Left ventricle myocardium inferior (tissue), 1 donor: Measurements from ENCODE around the gene PES1. TPM values are rescaled to one million over a fixed set of nuclear protein-coding genes. Genes with fewer than 3 reads are reported as not detected.
A peak's percentile ranks its signal among the peaks of the same experiment; 100 is the strongest.

Experiments used
- DNase-seq: peaks from one replicate; pipeline ENCODE4 v3.0.0-alpha.2; 2020
- H3K27ac ChIP-seq: fragments of 200-600 bp; replicated peaks from 2 replicates; pipeline ENCODE4 v1.8.0; 2021
- H3K27me3 ChIP-seq: fragments of 200-600 bp; 2 replicates; pipeline ENCODE4 v1.8.0; 2021; ENCODE audit warnings: low read depth
- H3K36me3 ChIP-seq: fragments of 200-600 bp; 2 replicates; pipeline ENCODE4 v1.8.0; 2021
- H3K4me1 ChIP-seq: fragments of 200-600 bp; 2 replicates; pipeline ENCODE4 v1.8.0; 2021
- H3K4me3 ChIP-seq: fragments of 200-600 bp; 2 replicates; pipeline ENCODE4 v1.8.0; 2021; ENCODE audit warnings: mild to moderate bottlenecking, moderate library complexity
- H3K9me3 ChIP-seq: fragments of 200-600 bp; replicated peaks from 2 replicates; pipeline ENCODE4 v1.8.0; 2021
- intact Hi-C: fragments of 100-400 bp; cut with micrococcal nuclease; formaldehyde crosslinking; loops from one replicate; pipeline ENCODE4 v1.11.0; 2022
- total RNA-seq: library from RNA; stranded (reverse); fragmentation: NEBNext Ultra II Directional; extraction: Animal tissue kit (Norgen Biotek cat#: 25700); gene quantifications from one replicate; pipeline ENCODE4 v1.2.1, GENCODE V29; 2021
- TF ChIP-seq, protein P1 (sequence below): fragments of 200-600 bp; IDR thresholded peaks from 2 replicates; pipeline ENCODE4 v1.8.0; 2021; ENCODE audit warnings: antibody characterized with exemption, mild to moderate bottlenecking, borderline replicate concordance
- donor health status: DM: no; HTN: yes; CAD: no; lungs with severe emphysema.

Gene PES1
- total RNA-seq, 1 donor from 2014 or later, result 23.1 TPM

DNA sequence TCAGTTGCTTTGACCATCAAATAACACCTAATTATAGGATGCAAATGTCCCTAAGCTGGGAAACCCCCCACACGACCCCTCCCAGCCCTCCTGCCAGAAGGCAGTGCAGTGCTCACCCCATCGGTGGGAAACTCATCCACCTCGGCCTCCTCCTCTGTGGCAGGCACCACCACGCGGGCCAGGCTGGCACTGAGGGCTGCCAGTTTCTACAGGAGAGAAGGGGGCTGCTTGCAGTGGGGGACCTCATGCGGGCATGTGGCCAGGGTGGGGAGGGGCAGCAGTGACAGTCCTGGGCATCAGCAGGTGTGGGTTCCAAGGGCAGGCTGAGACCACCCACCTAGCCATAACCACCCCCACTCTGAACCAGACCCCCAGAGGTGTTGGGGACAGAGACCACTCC, 10.8 kb downstream of the PES1 start:
- peaks cover 100% of the 10 kb centered on the region for H3K36me3 ChIP-seq
- no peak for DNase-seq
- no peaks in the 10 kb centered on the region for H3K27me3 ChIP-seq
- no peaks in the 10 kb centered on the region for H3K9me3 ChIP-seq
- intact Hi-C loops, result no loop called here
- TF ChIP-seq, protein P1, sequence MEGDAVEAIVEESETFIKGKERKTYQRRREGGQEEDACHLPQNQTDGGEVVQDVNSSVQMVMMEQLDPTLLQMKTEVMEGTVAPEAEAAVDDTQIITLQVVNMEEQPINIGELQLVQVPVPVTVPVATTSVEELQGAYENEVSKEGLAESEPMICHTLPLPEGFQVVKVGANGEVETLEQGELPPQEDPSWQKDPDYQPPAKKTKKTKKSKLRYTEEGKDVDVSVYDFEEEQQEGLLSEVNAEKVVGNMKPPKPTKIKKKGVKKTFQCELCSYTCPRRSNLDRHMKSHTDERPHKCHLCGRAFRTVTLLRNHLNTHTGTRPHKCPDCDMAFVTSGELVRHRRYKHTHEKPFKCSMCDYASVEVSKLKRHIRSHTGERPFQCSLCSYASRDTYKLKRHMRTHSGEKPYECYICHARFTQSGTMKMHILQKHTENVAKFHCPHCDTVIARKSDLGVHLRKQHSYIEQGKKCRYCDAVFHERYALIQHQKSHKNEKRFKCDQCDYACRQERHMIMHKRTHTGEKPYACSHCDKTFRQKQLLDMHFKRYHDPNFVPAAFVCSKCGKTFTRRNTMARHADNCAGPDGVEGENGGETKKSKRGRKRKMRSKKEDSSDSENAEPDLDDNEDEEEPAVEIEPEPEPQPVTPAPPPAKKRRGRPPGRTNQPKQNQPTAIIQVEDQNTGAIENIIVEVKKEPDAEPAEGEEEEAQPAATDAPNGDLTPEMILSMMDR, result no peak
- H3K4me3 ChIP-seq, result no peak overlapping the region
- peaks cover 5% of the 10 kb centered on the region for H3K4me1 ChIP-seq
- no peak overlapping the region for H3K27ac ChIP-seq

DNA sequence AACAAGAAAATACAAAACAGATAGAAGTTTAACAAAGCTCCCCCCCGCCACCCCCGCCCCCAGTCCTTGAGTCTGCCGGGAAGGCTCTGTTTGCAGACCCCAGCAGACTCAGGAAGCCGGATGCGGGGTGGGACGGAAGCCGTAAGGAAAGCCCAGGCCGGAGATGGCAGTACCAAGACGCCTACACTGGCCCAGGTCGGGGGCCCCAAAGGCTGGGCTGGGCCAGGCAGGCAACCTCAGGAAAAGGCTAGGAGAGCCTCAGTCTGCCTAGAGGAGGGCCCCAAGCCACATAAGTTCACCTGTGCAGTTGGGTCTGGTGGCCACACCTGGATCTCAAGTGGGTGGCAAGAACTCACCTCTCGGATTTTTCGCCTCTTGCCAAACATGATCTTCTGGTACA, 13.2 kb downstream of the PES1 start:
- DNase-seq, result no peak
- peaks cover 18% of the 10 kb centered on the region for H3K4me1 ChIP-seq
- no peaks in the 10 kb centered on the region for H3K9me3 ChIP-seq
- TF ChIP-seq, protein P1, result no peak
- H3K27me3 ChIP-seq, result peaks cover 20% of the 10 kb centered on the region
- intact Hi-C loops, result no loop called here
- no peak overlapping the region for H3K4me3 ChIP-seq
- no peak overlapping the region for H3K27ac ChIP-seq
- H3K36me3 ChIP-seq, result peaks cover 80% of the 10 kb centered on the region

- TF ChIP-seq, protein P1, result no peak
- DNase-seq, result no peak
- peaks cover 18% of the 10 kb centered on the region for H3K4me1 ChIP-seq
- intact Hi-C loops, result no loop called here
- peaks cover 40% of the 10 kb centered on the region for H3K27me3 ChIP-seq
- no peaks in the 10 kb centered on the region for H3K9me3 ChIP-seq
- H3K4me3 ChIP-seq, result no peak overlapping the region
- H3K27ac ChIP-seq, result no peak overlapping the region
- peaks cover 54% of the 10 kb centered on the region for H3K36me3 ChIP-seq
Measured at GRCh38 chr22:30575859-30576258, 15.9 kb downstream of the PES1 start.

- H3K4me3 ChIP-seq, result peak overlapping the region; percentile 32
- TF ChIP-seq, protein P1, result no peak
- peaks cover 44% of the 10 kb centered on the region for H3K27me3 ChIP-seq
- intact Hi-C loops, result no loop called here
- peak; percentile 30 for DNase-seq
- no peaks in the 10 kb centered on the region for H3K9me3 ChIP-seq
- H3K27ac ChIP-seq, result peak overlapping the region; percentile 33
- peaks cover 18% of the 10 kb centered on the region for H3K4me1 ChIP-seq
- peaks cover 47% of the 10 kb centered on the region for H3K36me3 ChIP-seq
Measured at GRCh38 chr22:30574997-30575671, 16.6 kb downstream of the PES1 start.

DNA sequence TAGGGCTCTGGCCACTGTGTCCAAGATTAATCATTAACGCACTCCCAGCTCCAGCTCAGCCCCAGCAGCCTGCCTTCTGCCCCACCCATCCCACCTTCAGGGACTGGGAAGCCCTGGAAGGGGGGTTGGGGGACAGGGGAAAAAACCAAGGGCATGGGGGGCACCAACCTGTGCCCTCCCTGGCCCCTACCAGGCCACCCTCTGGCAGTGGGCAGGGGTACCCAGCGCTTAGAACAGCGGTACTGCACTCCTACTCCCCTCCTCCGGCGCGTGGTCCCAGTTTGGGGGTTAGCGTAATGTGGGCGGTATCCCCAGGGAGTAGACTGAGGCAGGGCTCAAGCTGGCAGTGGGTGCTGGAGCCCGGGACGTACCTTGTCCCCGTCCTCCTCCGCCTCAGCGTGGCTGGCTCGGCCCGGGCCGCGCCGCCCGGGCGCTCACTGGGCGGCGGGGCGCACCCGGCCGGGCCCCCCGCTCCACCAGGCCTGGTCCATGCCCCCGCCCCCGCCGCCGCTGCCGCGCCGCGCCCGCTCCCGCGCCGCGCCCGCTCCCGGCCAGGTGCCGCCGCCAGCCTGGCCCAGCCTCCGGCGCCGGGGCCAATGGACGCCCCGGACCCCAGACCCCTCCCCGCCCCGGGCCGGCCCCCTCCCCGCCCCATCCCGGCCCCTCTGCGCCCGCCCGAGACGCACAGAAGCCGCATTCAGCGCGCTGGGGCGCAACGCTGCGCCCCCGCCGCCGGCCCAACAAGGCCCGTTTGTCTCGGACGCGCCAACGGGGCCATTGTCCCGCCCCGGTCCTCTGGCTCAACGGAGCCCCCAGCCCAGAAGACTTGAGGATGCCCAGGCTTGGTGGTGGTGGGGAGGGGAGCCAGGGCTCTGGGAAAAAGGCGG, 17.4 kb downstream of the PES1 start, which contains the start of gene GAL3ST1:
TSS of gene GAL3ST1 (minus strand) at position 571 of the 887 bp plus-strand sequence. CDS start 17,273 bp downstream, outside the sequence.
- Histone ChIP-seq H3K27me3 (peaks cover 52% of the 10 kb centered on the region), H3K9me3 (no peaks in the 10 kb centered on the region), H3K27ac (peak within 1 kb of the TSS; percentile 33), H3K4me3 (peak within 1 kb of the TSS; percentile 32), H3K4me1 (peaks cover 18% of the 10 kb centered on the region), H3K36me3 (peaks cover 39% of the 10 kb centered on the region)
- intact Hi-C loops, result no loop called here
- no peak for DNase-seq
- TF ChIP-seq, protein P1, result no peak
